HepG2 (cell line): ENCODE results near the gene ATXN1L. TPM values are rescaled to one million over a fixed set of nuclear protein-coding genes. Genes with fewer than 3 reads are reported as not detected.

Source experiments
- CBX1 ChIP-seq: IDR thresholded peaks from one replicate; pipeline ENCODE4 v1.6.1; 2016; ENCODE audit warnings: antibody characterized with exemption, low read depth
- CENPX ChIP-seq: sonication (generic); formaldehyde crosslinking; IDR thresholded peaks from 2 replicates; pipeline ENCODE4 v1.9.0; 2021; ENCODE audit warnings: mild to moderate bottlenecking, missing genetic modification reagents, moderate library complexity
- ERF ChIP-seq: IDR thresholded peaks from 2 replicates; pipeline ENCODE4 v1.6.1; 2018; ENCODE audit warnings: missing biosample characterization, missing genetic modification reagents
- GATAD2A ChIP-seq: IDR thresholded peaks from 2 replicates; pipeline ENCODE4 v1.6.1; 2016
- HCFC1 ChIP-seq: fragments of 150-350 bp; IDR thresholded peaks from 2 replicates; pipeline ENCODE4 v1.6.1; 2014; ENCODE audit warnings: low read depth, low read length
- HHEX ChIP-seq: IDR thresholded peaks from 2 replicates; pipeline ENCODE4 v1.6.1; 2016; ENCODE audit warnings: control low read depth
- HNRNPH1 ChIP-seq: fragments of 200-400 bp; formaldehyde crosslinking; optimal IDR thresholded peaks from 2 replicates; pipeline ENCODE3; 2017; ENCODE audit warnings: mild to moderate bottlenecking, low read depth, low read length
- KLF12 ChIP-seq: sonication (generic); formaldehyde crosslinking; IDR thresholded peaks from 2 replicates; pipeline ENCODE4 v1.4.0; 2020; ENCODE audit warnings: missing genetic modification reagents, borderline replicate concordance
- KMT2A ChIP-seq: sonication (generic); formaldehyde crosslinking; IDR thresholded peaks from 2 replicates; pipeline ENCODE4 v1.4.0; 2020; ENCODE audit warnings: missing genetic modification reagents
- PHF8 ChIP-seq: sonication (generic); formaldehyde crosslinking; IDR thresholded peaks from 2 replicates; pipeline ENCODE4 v1.5.0; 2020; ENCODE audit warnings: missing genetic modification reagents
- POLR2AphosphoS5 ChIP-seq: IDR thresholded peaks from 2 replicates; pipeline ENCODE4 v1.6.1; 2012; ENCODE audit warnings: low read depth, low read length
- RNF2 ChIP-seq: fragments of 450-650 bp; conservative IDR thresholded peaks from 2 replicates; pipeline ENCODE4 v1.6.1; 2016; ENCODE audit warnings: low read depth
- SMARCE1 ChIP-seq: fragments of 450-650 bp; IDR thresholded peaks from 2 replicates; pipeline ENCODE4 v1.6.1; 2017; ENCODE audit warnings: borderline replicate concordance
- ZBTB8A ChIP-seq: sonication (generic); formaldehyde crosslinking; IDR thresholded peaks from 2 replicates; pipeline ENCODE4 v1.4.0; 2020; ENCODE audit warnings: mild to moderate bottlenecking, low read depth, missing genetic modification reagents, borderline replicate concordance
- ZC3H4 ChIP-seq: sonication (generic); formaldehyde crosslinking; IDR thresholded peaks from 2 replicates; pipeline ENCODE4 v1.4.0; 2020; ENCODE audit warnings: missing genetic modification reagents, borderline replicate concordance
- ZNF431 ChIP-seq: sonication (generic); formaldehyde crosslinking; IDR thresholded peaks from 2 replicates; pipeline ENCODE4 v1.9.0; 2022; ENCODE audit warnings: missing genetic modification reagents, low read depth, mild to moderate bottlenecking, borderline replicate concordance
- ZNF441 ChIP-seq: sonication (generic); formaldehyde crosslinking; IDR thresholded peaks from 2 replicates; pipeline ENCODE4 v1.7.0; 2021; ENCODE audit warnings: missing genetic modification reagents, borderline replicate concordance
- polyA plus RNA-seq, 8 experiments: library from polyadenylated mRNA; depleted of rRNA in 3 of 8; stranded (reverse) in 7 of 8; unstranded in 1 of 8; fragments of >200 nt; fragmentation: Illumina TruSeq in 4 of 8; extraction: Trizol in 4 of 8; gene quantifications; 2 replicates each; pipeline versions ENCODE4 v1.2.1 to v1.2.3, GENCODE V29; 2011 to 2016; ENCODE audit warnings: low read depth in 4 of 8, missing spikeins in 1 of 8, mixed read lengths in 1 of 8; ENCODE audit not compliant: insufficient read depth in 1 of 8
- total RNA-seq, 5 experiments: library from RNA; depleted of rRNA; stranded (reverse); fragments of >200 nt; fragmentation: Illumina TruSeq; extraction: Trizol; gene quantifications; 2 replicates each; pipeline ENCODE4 v1.2.3, GENCODE V29; 2016; ENCODE audit warnings: low read depth in 1 of 5
- TF ChIP-seq, protein P1 (sequence below): sonication (generic); formaldehyde crosslinking; IDR thresholded peaks from 2 replicates; pipeline ENCODE4 v1.4.0; 2020; ENCODE audit warnings: missing genetic modification reagents
- TF ChIP-seq, protein P2 (sequence below): IDR thresholded peaks from 2 replicates; pipeline ENCODE4 v1.4.0; 2020; ENCODE audit warnings: mild to moderate bottlenecking, missing genetic modification reagents
- TF ChIP-seq, protein P3 (sequence below): sonication (generic); formaldehyde crosslinking; IDR thresholded peaks from 2 replicates; pipeline ENCODE4 v1.5.0; 2020; ENCODE audit warnings: missing genetic modification reagents
- TF ChIP-seq, protein P4 (sequence below): sonication (generic); formaldehyde crosslinking; IDR thresholded peaks from 2 replicates; pipeline ENCODE4 v1.5.1; 2020; ENCODE audit warnings: mild to moderate bottlenecking, missing genetic modification reagents
- TF ChIP-seq, protein P5 (sequence below): sonication (generic); formaldehyde crosslinking; IDR thresholded peaks from 2 replicates; pipeline ENCODE4 v1.5.0; 2020; ENCODE audit warnings: missing genetic modification reagents

ATXN1L gene
- total and polyA plus RNA-seq, 2 of the 13 experiments (the other 11 are each of a cell fraction or from before 2014, with no cell fraction given) = 20.0 to 22.4 TPM

DNA sequence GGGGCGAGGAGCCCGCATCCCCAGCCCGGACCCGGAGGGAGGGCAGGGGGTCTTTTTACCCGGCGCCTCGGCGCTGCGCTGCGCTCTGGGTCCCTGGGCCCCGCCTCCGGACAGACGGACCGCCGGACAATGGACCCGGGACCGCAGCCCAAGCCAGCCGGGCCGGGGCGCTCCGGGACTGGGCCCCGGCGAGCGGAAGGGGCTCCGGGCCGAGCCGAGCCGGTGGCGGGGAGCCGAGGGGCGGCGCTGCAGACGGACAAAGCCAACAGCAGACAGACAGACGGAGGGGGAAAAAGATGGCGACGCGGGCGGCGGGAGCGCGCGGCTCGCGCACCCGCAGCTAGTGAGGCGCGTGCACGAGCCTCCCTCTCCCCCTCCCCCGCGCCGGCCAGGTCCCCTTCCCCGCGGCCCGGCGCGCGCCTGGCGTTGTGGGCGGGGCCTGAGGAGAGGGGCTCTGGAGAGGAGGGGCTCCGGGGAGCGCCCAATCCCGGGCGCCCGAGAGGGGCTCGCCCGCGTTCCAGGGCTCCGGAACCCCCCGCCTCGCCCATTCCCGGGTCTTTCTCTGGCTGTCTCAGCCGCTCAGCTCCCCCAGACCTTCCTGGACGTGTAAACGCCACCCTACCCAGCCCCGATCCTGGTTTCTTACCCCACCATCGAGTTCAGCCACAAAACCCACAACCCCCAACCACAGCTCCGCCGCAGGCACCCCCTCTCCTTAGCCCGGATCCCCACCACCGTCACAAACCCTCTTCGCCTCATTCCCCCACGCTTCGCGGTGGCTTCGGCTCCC lies 38.3 kb downstream of the ATXN1L start, which contains the start of gene ZNF821 (continued):
- TF ChIP-seq GATAD2A (no peak; the same call in 1 of the 2 replicates), ZNF441 (CRISPR knock-in tag) (0 out of 2 replicates have a peak, but pooled peaks have one; percentile 11), HCFC1 (no peak; the same call in 1 of the 2 replicates), SMARCE1 (no peak), CENPX (no peak), KMT2A (CRISPR knock-in tag) (no peak), POLR2AphosphoS5 (peak; percentile 47), ERF (CRISPR knock-in tag) (no peak), PHF8 (peak; percentile 67; the same call in 1 of the 2 replicates), ZNF431 (CRISPR knock-in tag) (no peak), ZC3H4 (no peak), RNF2 (no peak), HNRNPH1 (no peak), CBX1 (no peak), ZBTB8A (CRISPR knock-in tag) (peak; percentile 91; the same call in 1 of the 2 replicates), KLF12 (no peak), HHEX (no peak)
- TF ChIP-seq, protein P1, sequence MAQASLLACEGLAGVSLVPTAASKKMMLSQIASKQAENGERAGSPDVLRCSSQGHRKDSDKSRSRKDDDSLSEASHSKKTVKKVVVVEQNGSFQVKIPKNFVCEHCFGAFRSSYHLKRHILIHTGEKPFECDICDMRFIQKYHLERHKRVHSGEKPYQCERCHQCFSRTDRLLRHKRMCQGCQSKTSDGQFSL (CRISPR knock-in tag) = peak; percentile 57
- TF ChIP-seq, protein P2, sequence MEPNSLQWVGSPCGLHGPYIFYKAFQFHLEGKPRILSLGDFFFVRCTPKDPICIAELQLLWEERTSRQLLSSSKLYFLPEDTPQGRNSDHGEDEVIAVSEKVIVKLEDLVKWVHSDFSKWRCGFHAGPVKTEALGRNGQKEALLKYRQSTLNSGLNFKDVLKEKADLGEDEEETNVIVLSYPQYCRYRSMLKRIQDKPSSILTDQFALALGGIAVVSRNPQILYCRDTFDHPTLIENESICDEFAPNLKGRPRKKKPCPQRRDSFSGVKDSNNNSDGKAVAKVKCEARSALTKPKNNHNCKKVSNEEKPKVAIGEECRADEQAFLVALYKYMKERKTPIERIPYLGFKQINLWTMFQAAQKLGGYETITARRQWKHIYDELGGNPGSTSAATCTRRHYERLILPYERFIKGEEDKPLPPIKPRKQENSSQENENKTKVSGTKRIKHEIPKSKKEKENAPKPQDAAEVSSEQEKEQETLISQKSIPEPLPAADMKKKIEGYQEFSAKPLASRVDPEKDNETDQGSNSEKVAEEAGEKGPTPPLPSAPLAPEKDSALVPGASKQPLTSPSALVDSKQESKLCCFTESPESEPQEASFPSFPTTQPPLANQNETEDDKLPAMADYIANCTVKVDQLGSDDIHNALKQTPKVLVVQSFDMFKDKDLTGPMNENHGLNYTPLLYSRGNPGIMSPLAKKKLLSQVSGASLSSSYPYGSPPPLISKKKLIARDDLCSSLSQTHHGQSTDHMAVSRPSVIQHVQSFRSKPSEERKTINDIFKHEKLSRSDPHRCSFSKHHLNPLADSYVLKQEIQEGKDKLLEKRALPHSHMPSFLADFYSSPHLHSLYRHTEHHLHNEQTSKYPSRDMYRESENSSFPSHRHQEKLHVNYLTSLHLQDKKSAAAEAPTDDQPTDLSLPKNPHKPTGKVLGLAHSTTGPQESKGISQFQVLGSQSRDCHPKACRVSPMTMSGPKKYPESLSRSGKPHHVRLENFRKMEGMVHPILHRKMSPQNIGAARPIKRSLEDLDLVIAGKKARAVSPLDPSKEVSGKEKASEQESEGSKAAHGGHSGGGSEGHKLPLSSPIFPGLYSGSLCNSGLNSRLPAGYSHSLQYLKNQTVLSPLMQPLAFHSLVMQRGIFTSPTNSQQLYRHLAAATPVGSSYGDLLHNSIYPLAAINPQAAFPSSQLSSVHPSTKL = peak; percentile 7; the same call in 1 of the 2 replicates
- TF ChIP-seq, protein P3, sequence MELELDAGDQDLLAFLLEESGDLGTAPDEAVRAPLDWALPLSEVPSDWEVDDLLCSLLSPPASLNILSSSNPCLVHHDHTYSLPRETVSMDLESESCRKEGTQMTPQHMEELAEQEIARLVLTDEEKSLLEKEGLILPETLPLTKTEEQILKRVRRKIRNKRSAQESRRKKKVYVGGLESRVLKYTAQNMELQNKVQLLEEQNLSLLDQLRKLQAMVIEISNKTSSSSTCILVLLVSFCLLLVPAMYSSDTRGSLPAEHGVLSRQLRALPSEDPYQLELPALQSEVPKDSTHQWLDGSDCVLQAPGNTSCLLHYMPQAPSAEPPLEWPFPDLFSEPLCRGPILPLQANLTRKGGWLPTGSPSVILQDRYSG (CRISPR knock-in tag) = 0 out of 2 replicates have a peak, but pooled peaks have one; percentile 45
- TF ChIP-seq, protein P4, sequence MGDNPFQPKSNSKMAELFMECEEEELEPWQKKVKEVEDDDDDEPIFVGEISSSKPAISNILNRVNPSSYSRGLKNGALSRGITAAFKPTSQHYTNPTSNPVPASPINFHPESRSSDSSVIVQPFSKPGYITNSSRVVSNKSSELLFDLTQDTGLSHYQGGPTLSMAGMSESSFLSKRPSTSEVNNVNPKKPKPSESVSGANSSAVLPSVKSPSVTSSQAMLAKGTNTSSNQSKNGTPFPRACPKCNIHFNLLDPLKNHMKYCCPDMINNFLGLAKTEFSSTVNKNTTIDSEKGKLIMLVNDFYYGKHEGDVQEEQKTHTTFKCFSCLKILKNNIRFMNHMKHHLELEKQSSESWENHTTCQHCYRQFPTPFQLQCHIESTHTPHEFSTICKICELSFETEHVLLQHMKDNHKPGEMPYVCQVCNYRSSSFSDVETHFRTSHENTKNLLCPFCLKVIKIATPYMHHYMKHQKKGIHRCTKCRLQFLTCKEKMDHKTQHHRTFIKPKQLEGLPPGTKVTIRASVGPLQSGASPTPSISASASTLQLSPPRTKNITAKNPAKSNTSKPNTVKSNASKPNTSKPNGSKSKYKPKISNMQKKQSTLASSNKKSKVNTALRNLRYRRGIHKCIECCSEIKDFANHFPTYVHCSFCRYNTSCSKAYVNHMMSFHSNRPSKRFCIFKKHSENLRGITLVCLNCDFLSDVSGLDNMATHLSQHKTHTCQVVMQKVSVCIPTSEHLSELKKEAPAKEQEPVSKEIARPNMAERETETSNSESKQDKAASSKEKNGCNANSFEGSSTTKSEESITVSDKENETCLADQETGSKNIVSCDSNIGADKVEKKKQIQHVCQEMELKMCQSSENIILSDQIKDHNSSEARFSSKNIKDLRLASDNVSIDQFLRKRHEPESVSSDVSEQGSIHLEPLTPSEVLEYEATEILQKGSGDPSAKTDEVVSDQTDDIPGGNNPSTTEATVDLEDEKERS (CRISPR knock-in tag) = no peak
- TF ChIP-seq, protein P5, sequence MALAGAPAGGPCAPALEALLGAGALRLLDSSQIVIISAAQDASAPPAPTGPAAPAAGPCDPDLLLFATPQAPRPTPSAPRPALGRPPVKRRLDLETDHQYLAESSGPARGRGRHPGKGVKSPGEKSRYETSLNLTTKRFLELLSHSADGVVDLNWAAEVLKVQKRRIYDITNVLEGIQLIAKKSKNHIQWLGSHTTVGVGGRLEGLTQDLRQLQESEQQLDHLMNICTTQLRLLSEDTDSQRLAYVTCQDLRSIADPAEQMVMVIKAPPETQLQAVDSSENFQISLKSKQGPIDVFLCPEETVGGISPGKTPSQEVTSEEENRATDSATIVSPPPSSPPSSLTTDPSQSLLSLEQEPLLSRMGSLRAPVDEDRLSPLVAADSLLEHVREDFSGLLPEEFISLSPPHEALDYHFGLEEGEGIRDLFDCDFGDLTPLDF (CRISPR knock-in tag) = no peak
